GM12878 (cell line): ENCODE data around the gene CHN2.

Experiments
- CEBPB ChIP-seq, 2 experiments: fragments of 150-350 bp in 1 of 2; IDR thresholded peaks; 2 replicates each; pipeline ENCODE4 v1.6.1; 2012 to 2014; ENCODE audit warnings: low read depth in 2 of 2, low read length in 2 of 2, borderline replicate concordance in 1 of 2, inconsistent platforms in 1 of 2
- GABPA ChIP-seq: IDR thresholded peaks from 2 replicates; pipeline ENCODE4 v1.6.1; 2014; ENCODE audit warnings: antibody characterized with exemption, low read depth, mild to moderate bottlenecking, inconsistent platforms
- POLR2A ChIP-seq: IDR thresholded peaks from 2 replicates; pipeline ENCODE4 v1.6.1; 2011; ENCODE audit warnings: low read depth, mild to moderate bottlenecking, low read length
- RAD21 ChIP-seq: IDR thresholded peaks from 2 replicates; pipeline ENCODE4 v1.6.1; 2011; ENCODE audit warnings: mild to moderate bottlenecking, low read depth, low read length, moderate library complexity; ENCODE audit not compliant: insufficient read depth
- RBBP5 ChIP-seq: fragments of 200-600 bp; sonication (generic); conservative IDR thresholded peaks from 2 replicates; pipeline ENCODE4 v1.6.1; 2016
- SIN3A ChIP-seq: IDR thresholded peaks from 2 replicates; pipeline ENCODE4 v1.6.1; 2012; ENCODE audit warnings: low read depth, low read length, improper control_type of control experiment
- SRF ChIP-seq, 2 experiments: IDR thresholded peaks; 2 replicates each; pipeline ENCODE4 v1.6.1; 2011; ENCODE audit warnings: low read depth in 2 of 2, low read length in 2 of 2, mild to moderate bottlenecking in 1 of 2, moderate library complexity in 1 of 2
- TAF1 ChIP-seq: IDR thresholded peaks from 2 replicates; pipeline ENCODE4 v1.6.1; 2011; ENCODE audit warnings: mild to moderate bottlenecking, low read depth, low read length, borderline replicate concordance
- TCF12 ChIP-seq: IDR thresholded peaks from 2 replicates; pipeline ENCODE4 v1.6.1; 2011; ENCODE audit warnings: low read depth, mild to moderate bottlenecking, low read length
- TF ChIP-seq, protein P1 (sequence below), 3 experiments: IDR thresholded peaks in 2 of 3; conservative IDR thresholded peaks in 1 of 3; 2 replicates each; pipeline ENCODE4 v1.5.1; 2011; ENCODE audit warnings: low read depth in 3 of 3, low read length in 3 of 3, mild to moderate bottlenecking in 3 of 3, control low read depth in 2 of 3, moderate library complexity in 2 of 3, inconsistent platforms in 1 of 3, mixed read lengths in 1 of 3; ENCODE audit not compliant: control insufficient read depth in 2 of 3, insufficient read depth in 1 of 3; ENCODE audit errors: extremely low read depth in 1 of 3

DNA sequence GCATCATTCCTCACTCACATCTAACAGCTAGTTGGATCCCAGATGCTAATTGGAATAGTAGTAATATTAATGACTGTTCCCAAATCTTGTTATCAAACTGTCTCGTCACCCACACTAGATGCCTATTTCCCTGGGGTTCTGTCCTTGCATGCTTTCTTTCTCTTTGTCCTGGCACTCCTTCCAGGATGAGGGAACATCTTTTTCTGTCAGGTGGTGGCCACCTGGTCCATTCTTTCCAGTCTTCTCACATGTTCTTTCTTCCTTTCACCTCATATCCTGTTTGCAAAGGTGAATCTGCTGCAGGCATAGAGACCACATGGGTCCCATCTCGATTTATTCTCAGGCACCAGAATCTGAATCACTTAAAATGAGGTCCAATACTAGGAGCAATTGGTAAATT lies 126.0 kb downstream of the CHN2 start:
- TF ChIP-seq SRF (IDR thresholded peaks at IDR 0.05; ENCODE audit: low read depth in 2 of 2, low read length in 2 of 2) (no peak), CEBPB (IDR thresholded peaks at IDR 0.05; ENCODE audit: borderline replicate concordance in 1 of 2, low read depth in 2 of 2, low read length in 2 of 2) (no peak), TCF12 (no peak), SIN3A (no peak), POLR2A (no peak), GABPA (no peak), TAF1 (no peak), RAD21 (no peak), RBBP5 (no peak)
- TF ChIP-seq, protein P1, sequence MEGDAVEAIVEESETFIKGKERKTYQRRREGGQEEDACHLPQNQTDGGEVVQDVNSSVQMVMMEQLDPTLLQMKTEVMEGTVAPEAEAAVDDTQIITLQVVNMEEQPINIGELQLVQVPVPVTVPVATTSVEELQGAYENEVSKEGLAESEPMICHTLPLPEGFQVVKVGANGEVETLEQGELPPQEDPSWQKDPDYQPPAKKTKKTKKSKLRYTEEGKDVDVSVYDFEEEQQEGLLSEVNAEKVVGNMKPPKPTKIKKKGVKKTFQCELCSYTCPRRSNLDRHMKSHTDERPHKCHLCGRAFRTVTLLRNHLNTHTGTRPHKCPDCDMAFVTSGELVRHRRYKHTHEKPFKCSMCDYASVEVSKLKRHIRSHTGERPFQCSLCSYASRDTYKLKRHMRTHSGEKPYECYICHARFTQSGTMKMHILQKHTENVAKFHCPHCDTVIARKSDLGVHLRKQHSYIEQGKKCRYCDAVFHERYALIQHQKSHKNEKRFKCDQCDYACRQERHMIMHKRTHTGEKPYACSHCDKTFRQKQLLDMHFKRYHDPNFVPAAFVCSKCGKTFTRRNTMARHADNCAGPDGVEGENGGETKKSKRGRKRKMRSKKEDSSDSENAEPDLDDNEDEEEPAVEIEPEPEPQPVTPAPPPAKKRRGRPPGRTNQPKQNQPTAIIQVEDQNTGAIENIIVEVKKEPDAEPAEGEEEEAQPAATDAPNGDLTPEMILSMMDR (IDR thresholded peaks at IDR 0.05 in 2 of 3, conservative IDR thresholded peaks at IDR 0.05 in 1 of 3; ENCODE audit: control insufficient read depth in 2 of 3, extremely low read depth in 1 of 3, insufficient read depth in 1 of 3, low read depth in 3 of 3, low read length in 3 of 3), result no peak
